ENCODE measurements around the gene TMTC4.
A peak's percentile ranks its signal among the peaks of the same experiment; 100 is the strongest.

TMTC4 gene

DNA sequence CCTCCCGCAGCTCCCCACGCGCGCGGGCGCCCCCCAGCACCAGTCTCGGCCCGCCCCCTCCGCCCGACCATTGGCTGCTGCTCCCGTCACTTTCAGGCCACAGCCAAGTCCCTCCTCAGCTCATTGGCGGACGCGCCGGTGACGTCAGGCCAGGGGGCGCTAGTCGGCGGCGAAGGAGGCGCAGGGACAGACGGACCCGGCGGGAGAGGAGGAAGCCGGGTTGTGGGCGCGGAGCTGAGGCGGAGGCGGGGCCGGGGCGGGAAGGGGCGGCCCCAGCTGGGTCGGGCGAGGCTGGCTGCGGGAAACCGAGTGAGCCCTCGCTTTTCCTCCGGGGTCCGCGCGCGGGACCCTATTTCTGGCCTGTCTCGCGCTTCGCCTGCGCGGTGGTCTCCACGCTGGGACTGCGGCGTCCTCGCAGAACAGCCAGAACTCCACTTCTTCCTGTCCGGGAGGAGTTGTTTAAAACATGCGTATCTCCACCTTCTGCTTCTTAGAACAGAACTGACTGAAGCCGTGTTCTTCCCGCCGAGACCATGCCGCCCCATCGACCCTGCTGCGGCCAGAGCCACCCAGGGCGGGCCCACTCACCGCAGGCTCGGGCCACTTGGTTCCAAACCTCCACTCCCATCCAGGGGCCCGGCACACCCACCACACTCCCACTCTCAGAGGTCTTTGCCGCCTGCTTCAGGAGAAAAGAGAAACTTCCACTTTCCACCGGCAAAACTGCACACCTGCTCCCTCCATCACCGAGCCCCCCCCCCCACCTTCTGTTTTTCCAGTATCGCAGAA, 471 bp upstream of the TMTC4 start:
- TF ChIP-seq, protein P1, sequence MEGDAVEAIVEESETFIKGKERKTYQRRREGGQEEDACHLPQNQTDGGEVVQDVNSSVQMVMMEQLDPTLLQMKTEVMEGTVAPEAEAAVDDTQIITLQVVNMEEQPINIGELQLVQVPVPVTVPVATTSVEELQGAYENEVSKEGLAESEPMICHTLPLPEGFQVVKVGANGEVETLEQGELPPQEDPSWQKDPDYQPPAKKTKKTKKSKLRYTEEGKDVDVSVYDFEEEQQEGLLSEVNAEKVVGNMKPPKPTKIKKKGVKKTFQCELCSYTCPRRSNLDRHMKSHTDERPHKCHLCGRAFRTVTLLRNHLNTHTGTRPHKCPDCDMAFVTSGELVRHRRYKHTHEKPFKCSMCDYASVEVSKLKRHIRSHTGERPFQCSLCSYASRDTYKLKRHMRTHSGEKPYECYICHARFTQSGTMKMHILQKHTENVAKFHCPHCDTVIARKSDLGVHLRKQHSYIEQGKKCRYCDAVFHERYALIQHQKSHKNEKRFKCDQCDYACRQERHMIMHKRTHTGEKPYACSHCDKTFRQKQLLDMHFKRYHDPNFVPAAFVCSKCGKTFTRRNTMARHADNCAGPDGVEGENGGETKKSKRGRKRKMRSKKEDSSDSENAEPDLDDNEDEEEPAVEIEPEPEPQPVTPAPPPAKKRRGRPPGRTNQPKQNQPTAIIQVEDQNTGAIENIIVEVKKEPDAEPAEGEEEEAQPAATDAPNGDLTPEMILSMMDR (IDR thresholded peaks at IDR 0.05), result no peak
- Histone ChIP-seq H3K4me3 (peak overlapping the region; percentile 89), H3K27ac (peak overlapping the region; percentile 72 to 86)
- peak; percentile 100 for DNase-seq (ENCODE audit: low spot score)

DNA sequence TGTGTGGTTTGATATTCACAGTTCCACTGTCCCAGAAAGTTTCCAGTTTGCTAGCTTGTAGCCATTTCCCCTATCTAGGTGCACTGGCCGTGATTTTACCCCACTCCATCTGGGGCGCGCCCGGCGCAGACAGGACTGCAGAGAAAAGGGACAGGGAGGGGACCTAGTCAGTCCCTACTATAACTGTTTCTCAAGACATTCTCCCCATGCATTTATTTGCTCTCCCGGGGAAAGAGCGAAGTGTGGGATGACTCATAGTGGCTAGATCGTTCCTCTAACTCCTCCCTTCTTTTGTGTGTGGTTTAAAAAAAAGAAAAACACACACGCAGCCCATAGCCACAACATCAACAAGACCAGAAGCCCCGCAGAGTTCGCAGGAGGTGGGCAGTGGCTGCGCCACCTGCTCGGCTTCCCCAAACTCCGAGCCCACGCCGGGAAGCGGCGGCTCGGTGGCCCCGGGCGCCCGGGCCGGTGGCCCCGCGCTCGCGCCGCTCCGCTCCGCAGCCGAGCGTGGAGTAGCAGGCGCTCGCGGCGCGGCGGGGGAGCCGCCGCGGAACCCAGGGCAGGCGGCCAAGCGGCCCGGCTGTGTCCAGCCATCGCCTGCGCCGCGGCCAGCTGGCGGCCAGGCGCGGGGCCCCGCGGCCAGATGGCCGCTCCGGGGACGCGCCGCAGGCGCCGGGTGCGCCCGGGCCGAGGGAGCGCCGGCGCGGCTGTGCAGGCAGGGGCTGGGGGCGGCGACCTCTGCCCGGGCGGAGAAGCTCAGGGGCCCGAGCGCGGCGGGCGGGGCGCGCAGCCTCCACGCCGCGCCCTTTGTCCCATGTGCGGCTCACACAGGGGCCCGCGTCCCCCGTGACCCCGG, 653 bp downstream of the TMTC4 start:
- peak overlapping the region; percentile 89 for H3K4me3 ChIP-seq
- TF ChIP-seq, protein P1 (IDR thresholded peaks at IDR 0.05), result no peak
- peak overlapping the region; percentile 72 to 86 for H3K27ac ChIP-seq
- no peak for DNase-seq (ENCODE audit: low spot score)

DNA sequence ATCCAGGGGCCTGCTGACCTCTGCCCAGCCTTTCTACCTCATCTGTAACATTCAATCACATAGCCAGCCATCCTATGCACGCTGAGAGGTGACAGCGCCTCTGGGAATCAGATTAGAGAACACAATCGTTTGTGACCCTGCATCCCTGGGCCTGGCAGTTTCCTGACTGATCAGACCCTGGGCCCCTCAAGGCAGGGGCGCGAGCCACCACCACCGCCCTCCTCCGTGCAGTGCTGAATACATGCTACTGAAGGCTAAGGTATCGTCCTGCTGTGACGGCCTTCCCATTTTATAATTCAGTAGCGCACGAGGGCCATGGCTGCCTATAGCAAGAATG, 1.3 kb downstream of the TMTC4 start:
- no peak for DNase-seq (ENCODE audit: low spot score)

DNA sequence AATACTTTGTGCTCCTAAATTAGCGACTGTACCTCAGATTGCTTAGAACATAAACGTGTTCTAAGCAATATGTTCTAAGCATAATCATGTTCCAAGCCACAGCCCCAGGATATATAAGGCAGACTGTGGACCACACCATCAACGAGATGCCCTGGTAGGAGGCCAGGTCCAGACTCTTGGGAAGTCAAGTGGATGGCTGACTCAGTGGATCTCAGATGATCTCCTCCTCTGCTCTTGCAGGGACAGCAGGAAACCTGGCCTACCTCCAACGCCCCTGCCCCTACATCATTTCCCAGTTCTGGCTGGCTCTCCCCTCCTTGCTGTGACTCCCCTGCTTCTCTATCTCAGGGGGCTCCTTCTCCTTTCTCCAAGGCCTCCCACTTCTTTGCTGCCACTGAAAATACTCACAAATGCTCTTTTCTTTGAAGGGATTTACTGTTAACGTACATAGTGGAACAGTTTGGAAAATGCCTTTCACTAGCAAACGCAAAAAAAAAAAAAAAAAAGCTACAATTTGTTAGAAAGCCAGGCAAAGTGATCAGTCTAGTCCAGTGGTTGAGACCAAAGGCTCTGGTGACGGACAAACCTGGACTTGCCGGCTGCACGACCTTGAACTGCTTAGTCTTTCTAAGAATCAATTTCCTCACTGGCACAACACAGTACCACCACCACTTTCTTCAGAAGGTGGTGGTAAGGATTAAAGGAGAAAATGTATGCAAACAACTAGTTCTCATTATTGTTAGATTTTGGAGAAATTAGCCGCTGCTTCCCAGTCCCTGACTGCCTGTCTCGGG, 3.0 kb downstream of the TMTC4 start:
- Histone ChIP-seq H3K4me3 (no peak overlapping the region), H3K27ac (no peak overlapping the region)
- TF ChIP-seq, protein P1 (IDR thresholded peaks at IDR 0.05), result no peak
- no peak for DNase-seq (ENCODE audit: low spot score)

More for the DNA sequence above, 1.3 kb downstream of the TMTC4 start:
- Histone ChIP-seq H3K27ac (peak overlapping the region in 1 of 2 donors; percentile 86), H3K4me3 (peak overlapping the region; percentile 89)
- TF ChIP-seq, protein P1 (IDR thresholded peaks at IDR 0.05), result no peak

DNA sequence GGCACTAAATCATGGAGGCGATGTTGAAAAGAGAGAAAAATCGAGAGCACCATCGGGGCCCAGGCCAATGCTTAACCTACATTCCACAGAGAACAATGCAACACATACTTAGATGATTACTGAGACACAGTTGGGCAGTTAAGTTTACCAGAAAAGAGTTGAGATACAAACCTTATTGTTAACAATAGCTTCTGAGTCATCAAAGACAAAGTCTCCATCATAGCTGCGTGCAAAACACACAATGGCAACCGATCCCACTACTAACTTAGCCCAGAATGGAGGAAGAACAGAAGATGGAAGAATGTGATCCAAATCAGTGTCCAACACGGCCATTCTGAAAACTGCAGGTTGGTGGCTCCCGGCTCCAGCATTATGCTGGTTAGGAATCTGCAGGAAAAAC, 6.2 kb downstream of the TMTC4 start:
- Histone ChIP-seq H3K27ac (no peak overlapping the region), H3K4me3 (no peak overlapping the region)
- TF ChIP-seq, protein P1 (IDR thresholded peaks at IDR 0.05), result no peak
- no peak for DNase-seq (ENCODE audit: low spot score)

DNA sequence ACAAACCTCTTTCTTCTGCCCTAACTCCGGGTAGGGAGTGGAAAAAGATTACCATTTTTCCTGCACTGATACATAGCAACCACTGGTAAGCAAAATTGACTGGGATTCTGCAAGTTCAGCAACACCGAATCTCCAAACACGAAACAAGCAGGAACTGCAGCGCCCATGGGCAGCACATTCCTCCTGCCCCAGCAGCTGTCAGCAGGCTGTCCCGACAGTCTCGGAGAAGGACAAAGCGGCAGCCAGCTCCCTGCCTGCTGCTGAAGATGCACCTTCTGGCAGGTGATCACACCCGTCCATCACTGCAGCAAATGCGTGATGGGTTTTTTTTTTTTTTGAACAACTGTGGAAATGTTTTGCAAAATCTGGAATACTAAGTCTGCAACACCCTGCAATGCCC, 6.7 kb downstream of the TMTC4 start:
- TF ChIP-seq, protein P1 (IDR thresholded peaks at IDR 0.05), result no peak
- Histone ChIP-seq H3K27ac (no peak overlapping the region), H3K4me3 (no peak overlapping the region)
- no peak for DNase-seq (ENCODE audit: low spot score)
